ENCODE results near the gene JMY. TPM values are rescaled to one million over a fixed set of nuclear protein-coding genes. Genes with fewer than 3 reads are reported as not detected.

The JMY gene
- total and polyA plus RNA-seq, 2 of the 8 experiments (the other 6 are each of a cell fraction or from before 2014, with no cell fraction given), result 2.8 to 13.9 TPM

DNA sequence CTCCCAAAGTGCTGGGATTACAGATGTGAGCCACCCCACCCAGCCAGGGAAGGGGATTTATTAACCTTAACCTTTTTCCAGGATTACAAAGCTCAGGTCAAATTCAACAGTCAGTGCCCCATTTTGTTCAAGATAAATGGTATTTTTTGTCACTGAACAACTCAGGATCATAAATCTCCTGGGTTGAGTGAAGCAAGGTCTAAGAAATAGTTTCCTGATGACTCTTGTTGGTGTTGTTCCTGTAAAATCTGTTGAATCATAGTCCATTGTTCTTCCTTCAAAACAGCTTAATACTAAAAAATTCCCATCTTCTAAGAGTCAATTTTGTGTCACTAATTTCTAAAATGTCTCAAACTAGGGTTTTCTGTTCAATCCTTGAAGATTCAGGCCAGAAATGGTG is 33.9 kb upstream of the JMY start:
- H3K4ac ChIP-seq (replicated peaks; ENCODE audit: insufficient read length, low read depth, low read length), result no peak overlapping the region
- no peak overlapping the region for H2AK5ac ChIP-seq (ENCODE audit: low read depth, low read length)
- H4K8ac ChIP-seq (ENCODE audit: extremely low read depth, insufficient read depth, low read length), result no peak overlapping the region
- FAIRE-seq (no peak), DNase-seq (ENCODE audit: low read depth in 1 of 2, low spot score in 2 of 2) (no peak)
- H2BK120ac ChIP-seq (replicated peaks; ENCODE audit: low read depth, low read length), result no peak overlapping the region
- H2BK15ac ChIP-seq (ENCODE audit: low read length), result no peak overlapping the region
- H3K79me2 ChIP-seq (ENCODE audit: control insufficient read depth in 1 of 2, insufficient read depth in 2 of 2, low read length in 2 of 2), result no peaks in the 10 kb centered on the region
- H3K23ac ChIP-seq (ENCODE audit: insufficient read length), result no peak overlapping the region
- no peak overlapping the region for H3K9ac ChIP-seq (replicated peaks in 1 of 4; ENCODE audit: extremely low read depth in 1 of 4, low read depth in 3 of 4, low read length in 3 of 4)
- H3K27me3 ChIP-seq (replicated peaks in 1 of 4; ENCODE audit: control insufficient read depth in 3 of 4, extremely low read depth in 1 of 4, insufficient read depth in 3 of 4, low read length in 3 of 4), result no peaks in the 10 kb centered on the region
- no peaks in the 10 kb centered on the region for H3K79me1 ChIP-seq (ENCODE audit: low read depth, low read length)
- H3K18ac ChIP-seq (ENCODE audit: extremely low read depth, low read length), result no peak overlapping the region
- H3K23me2 ChIP-seq (ENCODE audit: low read depth, low read length), result no peaks in the 10 kb centered on the region
- H3K14ac ChIP-seq (ENCODE audit: insufficient read length), result no peak overlapping the region
- no peak overlapping the region for H3K4me2 ChIP-seq (ENCODE audit: insufficient read depth in 1 of 2, low read depth in 2 of 2, low read length in 2 of 2)
- no peak overlapping the region for H3K4me3 ChIP-seq (ENCODE audit: extremely low read depth in 1 of 4, insufficient read depth in 2 of 4, low read depth in 3 of 4, low read length in 4 of 4)
- ChIA-PET CTCF (ENCODE audit: partially characterized antibody) (interaction anchor here (1.2 to 5.5 kb wide), 4 partner anchors 11 to 70 kb away, joined by 4 to 29 read pairs (median 6); no protein-coding TSS in a partner anchor), POLR2A (ENCODE audit: partially characterized antibody) (no interaction called here)
- H3K4me1 ChIP-seq (replicated peaks in 1 of 4; ENCODE audit: control insufficient read depth in 3 of 4, insufficient read depth in 4 of 4, low read length in 3 of 4), result no peaks in the 10 kb centered on the region
- no peak overlapping the region for H3K56ac ChIP-seq (replicated peaks; ENCODE audit: insufficient read length, low read depth, low read length)
- no peaks in the 10 kb centered on the region for H3K9me3 ChIP-seq (ENCODE audit: insufficient read depth in 2 of 2, low read depth in 1 of 2, low read length in 1 of 2)
- no peak overlapping the region for H3K27ac ChIP-seq (ENCODE audit: low read depth, low read length)
- H2BK12ac ChIP-seq (ENCODE audit: low read depth, low read length), result no peak overlapping the region
- no peaks in the 10 kb centered on the region for H3K36me3 ChIP-seq (ENCODE audit: control insufficient read depth in 2 of 4, insufficient read depth in 4 of 4, low read length in 3 of 4)
- no peak overlapping the region for H4K91ac ChIP-seq (replicated peaks; ENCODE audit: insufficient read length, low read length)
- H4K20me1 ChIP-seq (replicated peaks in 1 of 2; ENCODE audit: control insufficient read depth in 1 of 2, insufficient read depth in 2 of 2, low read length in 2 of 2), result no peaks in the 10 kb centered on the region
- H4K5ac ChIP-seq (ENCODE audit: insufficient read length, low read depth, low read length), result no peak overlapping the region
- H2BK20ac ChIP-seq (ENCODE audit: low read length), result no peak overlapping the region
- H2AFZ ChIP-seq (ENCODE audit: low read length), result no peak overlapping the region
- no peak overlapping the region for H2BK5ac ChIP-seq (ENCODE audit: low read depth, low read length)
- TF ChIP-seq POU5F1 (IDR thresholded peaks at IDR 0.05; ENCODE audit: low read depth, low read length) (no peak), PHF8 (conservative IDR thresholded peaks at IDR 0.05; ENCODE audit: low read depth, low read length) (no peak), GABPA (IDR thresholded peaks at IDR 0.05; ENCODE audit: borderline replicate concordance, insufficient read depth, low read length) (no peak), BRCA1 (IDR thresholded peaks at IDR 0.05; ENCODE audit: low read depth, low read length) (no peak), FOSL1 (IDR thresholded peaks at IDR 0.05; ENCODE audit: insufficient read depth, low read depth, low read length) (no peak), BACH1 (IDR thresholded peaks at IDR 0.05; ENCODE audit: low read length) (no peak), RXRA (IDR thresholded peaks at IDR 0.05; ENCODE audit: insufficient read depth, low read depth, low read length) (no peak), EP300 (IDR thresholded peaks at IDR 0.05; ENCODE audit: borderline replicate concordance in 1 of 2, low read depth in 2 of 2, low read length in 2 of 2) (no peak), CBX8 (IDR thresholded peaks at IDR 0.05; ENCODE audit: borderline replicate concordance, low read depth, low read length) (no peak), SP1 (IDR thresholded peaks at IDR 0.05; ENCODE audit: low read depth, low read length) (no peak)
